Activated T-helper 1 cell treated with Interleukin-2 at 50 U/mL for 16 hours (primary cell): ENCODE results near the gene OSBPL3.
"Not testable (repeated sequence)": the region's sequence is repeated elsewhere in the genome, so short reads cannot be mapped to it uniquely, and the experiment has no call there.

ENCODE experiments used
- DNase-seq: peaks from one replicate; pipeline ENCODE4 v3.0.0-alpha.2; 2020; ENCODE audit warnings: low read depth

Gene OSBPL3

DNA sequence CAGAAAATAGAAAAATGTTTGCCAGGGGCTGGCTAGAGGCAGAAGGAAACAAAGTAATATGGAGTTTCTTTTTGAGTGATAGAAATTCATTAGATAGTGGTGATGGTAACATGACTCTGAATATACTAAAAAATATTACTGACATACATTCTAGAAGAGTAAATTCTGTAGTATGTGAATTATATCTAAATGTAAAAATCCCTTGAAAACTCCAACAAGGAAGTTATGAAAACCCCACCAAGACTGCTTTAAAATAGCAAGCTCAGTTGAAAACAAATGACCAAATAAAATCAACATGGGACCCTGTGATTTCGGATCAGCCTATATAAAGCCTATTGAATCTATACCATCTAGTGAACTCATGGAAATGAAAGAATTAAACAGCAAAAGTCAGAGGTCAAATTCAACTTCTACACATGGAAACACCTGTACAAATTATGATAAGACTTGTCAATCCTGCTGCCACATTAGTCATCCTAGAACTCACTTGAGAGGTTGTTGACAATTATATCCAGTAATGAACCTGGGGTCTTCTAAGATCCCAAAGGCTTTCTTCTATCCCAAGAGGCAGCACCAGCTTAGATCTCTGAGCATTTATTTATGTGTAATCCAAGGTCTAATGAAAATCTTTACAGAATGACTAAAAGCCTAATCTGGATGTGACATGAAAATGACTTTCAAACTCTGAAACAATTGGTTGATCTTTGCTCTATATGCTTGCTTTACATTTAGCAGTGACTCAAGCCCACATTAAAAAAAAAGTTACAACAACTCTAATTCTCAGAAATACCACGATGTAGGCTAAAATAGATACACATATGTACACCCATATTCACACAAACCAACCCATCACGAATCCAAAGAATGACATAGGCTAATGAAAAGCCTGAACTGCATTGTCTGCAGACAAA is 59.3 kb downstream of the OSBPL3 start:
- no peak for DNase-seq

DNA sequence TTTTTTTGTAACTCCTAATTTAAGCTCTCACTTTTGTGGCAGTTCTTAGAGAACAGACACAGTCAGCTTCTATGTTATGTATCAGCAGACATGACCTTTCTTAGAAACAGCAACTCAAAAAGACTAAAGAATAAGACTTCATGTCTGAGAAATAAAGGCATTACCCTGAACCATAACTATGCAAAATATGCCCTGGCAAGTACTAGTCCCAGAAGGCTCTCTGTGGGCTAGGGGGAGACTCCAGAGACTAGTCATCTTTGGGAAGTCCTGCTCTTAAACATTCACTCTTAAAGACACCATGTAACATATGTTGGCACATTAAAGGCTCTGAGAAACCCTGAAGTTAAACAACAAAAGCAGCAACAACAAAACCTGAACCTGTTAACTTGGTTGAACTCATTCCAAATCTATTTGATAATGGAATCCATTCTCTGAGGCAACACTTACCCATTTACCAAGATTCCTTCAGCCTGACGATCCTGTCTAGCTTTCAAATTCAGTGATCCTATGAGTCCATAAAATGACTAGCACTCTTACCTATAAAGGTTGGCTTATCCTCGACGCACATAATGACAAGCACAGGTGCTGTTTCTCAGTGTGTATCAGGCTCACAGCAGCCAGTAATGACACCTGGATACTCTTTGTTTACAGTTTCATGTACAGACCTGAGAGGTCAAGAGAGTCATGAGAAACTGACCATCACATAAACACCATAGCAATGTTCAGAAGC is 62.3 kb downstream of the OSBPL3 start:
- no peak for DNase-seq

DNA sequence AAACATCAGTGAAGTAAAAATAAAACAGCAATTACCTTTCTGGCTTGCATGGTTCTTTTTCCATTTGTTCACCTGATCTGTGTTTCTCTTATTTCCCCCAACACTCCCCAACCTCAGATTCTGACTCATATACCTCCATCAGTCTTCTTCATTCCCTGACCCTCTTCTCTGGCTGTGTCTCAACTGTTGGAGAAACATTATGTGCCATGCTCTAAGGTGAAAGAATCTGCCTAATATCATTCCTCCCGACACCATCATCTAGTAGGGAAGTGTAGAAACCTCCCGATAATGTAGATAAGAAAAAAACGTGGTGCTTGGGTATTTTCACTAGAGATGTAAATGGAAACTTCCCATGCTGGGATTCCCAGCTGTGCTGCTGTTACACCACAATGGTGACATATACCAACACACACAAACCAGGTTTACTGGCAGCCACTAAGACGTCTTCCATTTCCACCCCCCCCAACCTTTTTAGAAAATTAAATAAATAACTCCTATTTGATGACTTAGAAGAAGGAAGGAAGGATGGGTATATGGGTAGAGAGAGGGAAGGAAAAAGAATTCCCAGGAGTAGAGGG is 63.4 kb downstream of the OSBPL3 start:
- DNase-seq = no peak

DNA sequence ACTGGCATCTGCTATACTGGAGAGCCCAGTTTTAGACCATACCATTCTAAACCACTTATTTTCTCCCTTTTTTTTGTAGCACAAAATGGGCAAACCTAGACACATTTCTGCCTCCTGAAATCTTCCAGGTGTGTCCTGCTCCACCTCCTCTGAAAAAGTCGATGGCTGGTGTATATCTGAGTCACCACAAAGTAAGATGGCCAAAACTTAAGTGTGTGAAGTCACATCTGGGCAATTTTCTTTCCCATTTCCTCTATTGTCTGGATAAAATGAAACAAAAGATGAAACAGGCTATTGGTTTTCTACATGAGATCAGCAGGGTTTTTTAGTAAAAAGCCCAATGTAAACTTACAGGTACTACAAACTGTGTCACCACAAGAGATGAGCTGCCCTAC is 65.5 kb downstream of the OSBPL3 start:
- DNase-seq = no peak

DNA sequence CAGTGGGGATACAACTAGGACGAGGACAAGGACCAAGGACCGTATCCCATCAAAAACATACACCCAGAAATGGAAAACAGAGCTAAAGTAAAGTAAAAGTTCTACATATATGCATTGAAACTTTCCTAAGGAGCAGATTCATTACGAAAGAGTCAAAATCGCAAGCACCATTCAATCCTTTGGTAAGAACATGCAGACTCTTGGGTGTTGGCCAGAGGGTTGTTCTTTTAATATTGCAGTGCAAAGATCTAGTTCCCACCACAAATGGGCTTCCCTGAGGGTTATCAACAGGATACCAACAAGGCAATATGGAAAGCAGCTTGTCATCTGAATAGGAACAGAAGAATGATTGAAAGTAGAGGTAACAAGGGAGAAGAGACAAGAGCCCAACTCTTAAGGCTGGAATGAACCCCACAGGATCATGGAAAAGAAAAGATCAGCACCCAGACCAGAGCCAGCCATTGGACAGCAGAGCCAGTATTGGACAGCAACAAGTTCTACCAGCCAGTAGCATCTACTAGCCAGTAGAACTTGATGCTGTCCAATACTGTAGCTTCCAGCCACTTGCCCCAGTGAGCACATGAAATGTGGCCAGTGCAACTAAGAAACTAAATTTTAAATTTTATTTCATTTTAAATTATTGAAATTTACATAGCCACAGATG is 66.0 kb downstream of the OSBPL3 start:
- no peak for DNase-seq

DNA sequence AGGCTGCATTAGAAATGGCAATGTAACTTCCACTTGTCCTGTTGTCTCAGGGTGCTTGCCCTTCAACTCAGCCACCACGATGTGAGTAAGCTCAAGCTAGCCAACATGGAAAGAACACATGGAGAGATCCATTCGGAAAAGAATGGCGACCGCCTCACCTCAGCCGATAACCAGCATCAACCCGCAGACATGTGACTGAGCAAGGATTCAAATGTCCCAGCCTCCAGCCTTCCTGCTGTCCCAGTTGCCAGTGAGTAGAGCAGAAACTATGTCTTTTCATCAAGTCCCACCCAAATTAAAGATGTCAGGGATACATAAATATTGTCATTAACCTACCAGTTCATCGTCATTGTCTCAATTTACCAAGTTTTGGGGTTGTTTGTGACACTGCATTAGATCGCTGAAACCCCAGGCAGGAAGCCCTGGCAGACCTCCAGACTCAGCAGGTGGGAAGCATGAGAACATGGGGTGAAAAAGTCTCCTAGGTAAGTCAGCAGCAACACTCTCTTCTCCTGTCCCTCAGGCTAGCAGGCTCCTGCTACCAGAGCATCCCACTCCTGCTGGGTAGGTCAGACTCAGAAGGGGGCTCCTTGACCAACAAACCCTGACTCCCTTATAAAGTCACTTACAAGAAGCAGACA is 67.0 kb downstream of the OSBPL3 start:
- DNase-seq = no peak

DNA sequence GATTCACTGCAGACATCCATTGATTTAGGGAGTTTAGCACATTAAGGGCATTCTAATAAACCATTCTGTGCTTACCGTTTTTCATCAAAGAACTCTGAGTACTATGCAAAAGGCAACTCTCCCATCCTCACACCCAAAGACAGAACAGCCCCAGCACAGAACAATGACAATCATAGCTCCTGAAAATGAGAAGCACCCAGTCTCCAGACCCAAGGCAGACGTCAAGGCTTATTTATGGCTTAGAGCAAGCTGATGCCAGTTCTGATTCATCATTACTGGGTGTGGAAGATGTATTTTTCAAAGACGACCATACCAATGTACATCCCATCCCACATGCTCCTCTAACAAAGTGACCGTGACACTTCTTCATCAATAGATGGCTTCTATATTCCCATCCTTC is 67.6 kb downstream of the OSBPL3 start:
- DNase-seq = no peak

DNA sequence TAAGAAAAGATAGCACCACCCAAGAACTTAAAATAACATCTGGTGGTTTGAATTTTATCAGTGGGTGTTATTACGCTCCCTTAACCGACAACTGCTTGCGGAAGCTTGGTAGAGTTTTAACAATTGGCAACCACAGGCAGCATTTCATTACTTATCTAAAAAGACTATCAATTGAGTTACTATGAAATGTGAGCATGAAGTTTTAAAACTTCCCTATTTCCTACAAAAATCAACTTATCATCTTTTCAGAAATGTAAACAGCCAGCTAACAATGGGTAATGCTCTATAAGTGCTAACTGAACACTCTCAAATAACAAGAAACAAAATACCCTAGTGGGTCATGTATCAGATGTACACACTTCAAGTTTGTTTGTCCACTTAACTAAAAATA is 68.8 kb downstream of the OSBPL3 start:
- DNase-seq = no peak

DNA sequence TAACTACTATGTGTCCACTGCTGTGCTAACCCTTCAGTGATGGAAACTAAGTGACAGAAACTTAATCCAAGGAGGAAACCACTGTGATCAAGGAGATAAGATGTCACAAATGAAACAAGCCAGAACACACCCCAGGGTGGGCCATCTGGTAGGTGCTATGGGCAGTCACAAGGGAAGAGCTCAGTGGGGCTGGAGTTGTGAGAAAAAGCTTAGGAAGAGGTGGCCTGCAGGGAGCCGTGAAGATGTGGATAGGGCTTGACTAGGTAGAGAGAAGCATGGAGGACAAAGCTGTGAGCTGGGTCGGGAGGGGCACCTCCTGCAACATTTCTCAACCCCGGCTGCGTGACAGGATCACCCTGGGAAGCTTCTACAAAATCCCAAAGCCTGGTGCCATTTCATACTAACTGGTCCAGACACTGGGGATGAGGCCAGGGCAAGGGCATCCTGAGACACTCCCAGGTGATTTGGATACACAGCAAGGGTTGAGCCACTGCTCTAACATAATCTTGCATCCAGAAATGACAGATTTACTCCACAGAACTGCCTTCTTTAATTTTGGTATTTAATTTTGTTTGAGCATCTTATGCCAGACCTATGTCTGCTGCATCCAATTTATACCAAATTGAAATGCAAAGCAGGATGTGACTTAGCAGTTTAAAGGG is 69.3 kb downstream of the OSBPL3 start:
- no peak for DNase-seq

DNA sequence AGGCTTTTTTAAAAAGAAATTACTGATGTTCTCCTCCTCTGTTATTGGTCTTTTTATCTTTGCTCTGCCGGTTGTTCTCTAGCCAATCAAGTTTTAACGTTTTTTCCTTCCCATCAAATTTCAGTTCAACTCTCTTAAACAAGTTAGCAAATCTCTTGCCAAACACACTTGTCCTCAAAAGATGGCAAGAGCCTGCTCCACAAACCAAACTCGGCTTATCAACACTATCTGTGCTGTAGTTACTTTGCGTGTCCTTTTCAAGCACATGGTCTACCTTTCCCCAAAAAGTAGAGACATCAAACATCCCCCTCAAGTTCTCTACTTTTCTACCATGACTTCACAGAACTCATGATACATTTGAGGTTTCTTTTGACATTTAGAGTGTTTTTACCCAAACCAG is 71.3 kb downstream of the OSBPL3 start:
- DNase-seq = no peak

DNA sequence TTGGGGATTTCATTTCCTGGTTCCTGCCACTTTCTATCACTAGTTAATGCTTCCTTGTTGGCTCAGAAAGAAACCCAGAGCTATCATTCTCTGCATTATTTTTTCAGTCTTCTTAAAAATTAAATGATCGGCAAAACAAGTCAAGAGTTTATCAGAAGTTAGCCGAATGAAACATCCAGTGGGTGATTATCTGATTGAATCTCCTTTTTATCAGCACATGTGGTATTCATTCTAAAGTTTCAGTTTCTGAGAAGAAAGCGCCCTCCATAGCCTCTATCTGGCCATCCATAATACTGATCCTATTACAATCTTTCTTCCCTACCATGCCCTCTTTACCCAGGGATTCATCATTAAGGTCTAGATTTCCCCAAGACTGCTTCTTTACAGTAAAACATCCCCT is 71.8 kb downstream of the OSBPL3 start:
- DNase-seq = no peak

DNA sequence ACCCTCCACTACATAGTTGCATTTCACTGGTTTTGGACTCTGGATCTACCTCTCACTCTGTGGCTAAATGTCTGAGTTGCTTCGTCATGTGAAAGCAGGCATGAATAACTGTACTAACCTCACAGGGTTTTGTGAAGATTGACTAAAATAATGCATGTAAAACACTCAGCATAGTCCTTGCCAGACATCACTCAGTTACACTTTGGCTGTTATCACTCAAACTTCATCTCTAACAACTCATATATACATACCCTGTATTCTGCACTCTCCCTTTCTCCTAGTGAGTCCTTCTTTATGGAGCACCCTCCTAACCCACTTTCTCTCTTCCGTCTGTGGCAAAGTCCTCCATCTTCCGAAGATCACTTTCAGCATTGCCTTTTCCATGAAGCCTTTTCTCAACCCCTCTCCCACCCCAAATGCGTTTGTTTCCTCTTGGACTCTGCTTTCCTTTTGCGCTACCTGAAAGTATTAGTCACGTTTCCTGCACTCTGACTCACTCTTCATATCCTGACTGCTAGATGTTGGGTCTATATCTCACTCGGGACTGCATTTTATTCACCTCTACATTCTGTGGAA is 72.6 kb downstream of the OSBPL3 start:
- DNase-seq = peak; percentile 9

DNA sequence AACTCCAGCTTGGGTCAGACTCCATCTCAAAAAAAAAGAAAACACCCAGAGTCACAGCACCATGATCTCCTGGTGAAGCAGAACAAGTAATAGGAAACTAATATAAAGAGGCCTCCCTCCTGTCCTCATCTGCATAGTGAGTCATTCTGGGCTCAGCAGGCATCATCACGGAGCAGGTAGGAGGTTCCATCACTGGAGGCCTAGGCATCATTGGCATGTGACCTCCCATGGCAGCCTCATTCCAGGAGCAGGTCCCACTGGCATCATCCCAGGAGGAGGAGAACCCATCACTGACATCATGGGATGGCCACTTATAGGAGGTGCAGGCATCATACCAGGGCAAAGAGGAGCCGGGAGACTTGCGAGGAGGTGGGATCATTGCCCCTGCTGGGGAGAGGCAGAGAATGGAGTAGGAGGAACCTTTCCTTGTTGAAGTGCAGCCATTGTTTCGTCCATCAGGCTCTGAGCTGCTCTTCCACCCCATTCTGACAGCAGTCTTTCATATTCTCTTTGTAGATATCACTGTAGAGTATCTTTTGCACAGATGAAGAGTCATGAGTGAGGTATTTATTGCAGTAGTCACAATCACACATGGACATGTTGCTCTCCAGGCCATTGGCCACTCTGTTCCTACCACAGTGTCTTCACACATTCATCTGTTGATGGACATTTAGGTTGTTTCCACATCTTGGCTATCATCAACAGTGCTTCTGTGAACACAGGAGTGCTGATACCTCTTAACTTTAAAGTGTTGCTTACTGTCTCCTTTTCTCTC is 73.8 kb downstream of the OSBPL3 start:
- no peak for DNase-seq

DNA sequence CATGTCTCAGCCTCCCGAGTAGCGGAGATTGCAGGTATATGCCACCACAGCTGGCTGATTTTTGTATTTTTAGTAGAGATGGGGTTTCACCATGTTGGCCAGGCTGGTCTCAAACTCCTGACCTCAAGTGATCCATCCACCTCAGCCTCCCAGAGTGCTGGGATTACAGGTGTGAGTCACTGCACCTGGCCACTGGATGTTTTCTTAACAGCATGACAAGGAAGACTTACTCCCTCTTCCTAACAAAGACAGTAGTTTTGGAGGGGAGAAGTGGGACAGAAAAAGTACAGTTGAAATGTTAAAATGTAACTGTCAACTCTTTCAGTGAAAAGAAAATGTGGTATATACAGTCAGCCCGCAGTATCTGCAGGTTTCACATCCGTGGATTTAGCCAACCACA is 76.0 kb downstream of the OSBPL3 start:
- not testable (repeated sequence) for DNase-seq

DNA sequence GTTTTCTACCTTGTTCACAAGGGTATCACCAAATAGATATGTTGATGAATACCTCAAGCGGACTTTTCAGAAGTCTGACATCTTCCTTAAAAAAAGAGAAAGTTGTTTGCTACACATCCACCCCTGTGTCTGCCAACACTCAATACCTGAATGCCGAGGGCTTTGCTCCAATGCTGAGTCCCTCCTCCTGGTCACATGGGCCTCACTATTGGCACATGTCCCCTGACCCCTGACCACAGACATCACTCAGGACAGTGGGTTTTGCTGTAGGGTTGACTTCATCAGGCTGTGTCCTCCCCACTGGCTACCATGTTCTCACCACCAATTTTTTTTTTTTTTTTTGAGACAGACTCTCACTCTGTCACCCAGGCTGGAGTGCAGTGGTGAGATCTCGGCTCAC is 76.4 kb downstream of the OSBPL3 start:
- no peak for DNase-seq

DNA sequence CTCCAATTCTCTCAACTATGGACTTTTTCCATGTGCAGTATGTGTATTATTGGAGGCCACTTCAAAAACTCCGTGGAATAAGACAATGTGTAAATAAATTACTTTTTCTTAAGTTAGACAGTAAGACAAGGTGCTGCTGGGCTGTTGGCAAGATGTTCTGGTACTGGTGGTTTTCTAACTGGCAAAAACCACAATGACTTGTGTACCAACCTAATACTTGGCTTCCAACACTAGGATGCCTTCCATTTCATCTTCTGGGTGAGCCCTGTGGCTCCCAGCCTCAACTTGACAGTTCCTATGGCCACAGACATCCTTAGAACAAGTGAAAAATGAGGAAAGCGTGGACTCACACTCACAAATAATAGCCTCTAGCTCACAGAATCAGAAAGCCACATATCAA is 77.0 kb downstream of the OSBPL3 start:
- no peak for DNase-seq

DNA sequence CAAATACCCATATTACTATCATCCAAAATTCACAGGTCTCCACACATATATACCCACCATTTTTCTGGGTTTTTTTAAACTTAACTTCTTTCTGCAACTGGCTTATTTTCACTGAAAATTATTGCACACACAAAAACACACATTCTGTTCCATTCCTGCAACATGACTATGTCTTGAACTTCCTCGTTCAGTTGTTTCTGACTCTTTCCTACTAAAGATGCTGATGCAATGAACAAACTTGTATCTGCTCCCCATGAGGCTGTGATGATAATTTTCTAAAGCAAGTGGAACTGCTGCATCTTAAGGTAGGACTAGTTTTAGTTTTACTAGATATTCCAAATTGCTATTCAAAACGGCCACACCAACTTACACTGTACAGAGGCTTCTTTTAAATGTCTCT is 77.7 kb downstream of the OSBPL3 start:
- DNase-seq = no peak

DNA sequence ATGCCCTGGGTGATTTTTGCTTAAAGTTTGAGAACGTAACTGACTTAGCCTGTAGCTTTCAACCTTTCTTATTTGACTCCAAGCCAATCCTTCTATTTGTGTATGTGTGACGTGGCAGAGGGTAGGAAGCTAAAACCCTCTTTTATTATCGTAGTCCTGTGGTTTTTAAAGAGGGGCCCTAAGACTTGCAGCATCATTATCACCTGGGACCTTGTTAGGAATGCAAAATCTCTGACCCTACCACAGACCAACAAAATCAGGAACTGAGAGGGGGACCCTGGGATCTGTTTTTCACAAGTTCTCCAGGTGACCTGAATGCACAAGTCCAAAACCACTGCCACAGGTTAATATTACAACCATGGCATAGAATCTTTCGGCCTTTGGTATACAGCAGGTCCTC is 80.1 kb downstream of the OSBPL3 start:
- no peak for DNase-seq

DNA sequence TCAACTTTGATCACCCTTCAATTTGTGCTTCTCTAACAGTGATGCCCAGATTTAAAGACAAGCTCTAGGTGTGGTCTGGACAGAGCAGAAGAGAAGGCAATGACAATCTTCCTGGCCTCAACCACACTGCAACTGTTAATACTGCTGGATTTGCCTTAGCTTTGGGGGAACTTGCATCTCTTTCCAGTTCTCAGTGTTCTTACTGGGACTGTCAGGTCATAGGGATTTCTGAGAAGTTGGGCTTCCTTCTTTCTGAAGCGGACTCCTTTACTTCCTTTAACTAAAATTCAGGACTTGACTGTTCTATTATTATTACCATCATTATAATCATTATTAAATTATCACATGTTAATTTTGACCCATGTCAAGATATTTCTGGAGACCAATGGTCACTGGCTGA is 80.8 kb downstream of the OSBPL3 start:
- no peak for DNase-seq

DNA sequence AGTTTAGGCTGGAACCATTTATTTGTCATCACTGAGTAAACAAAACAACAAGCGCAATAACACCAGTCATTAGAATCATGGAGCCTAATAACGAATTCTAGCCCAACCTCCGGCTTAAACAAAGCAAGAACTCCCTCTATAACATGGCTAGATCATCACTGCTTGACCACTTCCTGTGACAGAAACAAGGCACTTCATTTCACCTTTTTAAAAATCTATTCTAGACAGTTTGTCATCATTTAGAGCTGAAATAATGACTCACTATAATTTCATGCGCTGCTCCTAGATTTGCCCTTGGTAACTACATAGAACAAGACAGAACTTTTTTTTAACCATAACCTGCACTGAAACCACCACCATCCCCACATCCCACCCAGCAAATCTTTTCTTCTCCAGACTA is 81.3 kb downstream of the OSBPL3 start:
- DNase-seq = no peak
